HL-60 (cell line): ENCODE measurements around the gene MRPL49.

ENCODE experiments used
- DNase-seq, 2 experiments: peaks; one replicate each; pipeline ENCODE4 v3.0.0-alpha.2; 2010 to 2020; ENCODE audit warnings: low read depth in 1 of 2, low spot score in 1 of 2
- H3K27ac ChIP-seq: fragments of 250-450 bp; sonication (Bioruptor Pico); replicated peaks from 2 replicates; pipeline ENCODE4 v1.5.1; 2020; ENCODE audit warnings: mild to moderate bottlenecking, moderate library complexity
- H3K27me3 ChIP-seq: fragments of 250-450 bp; sonication (Bioruptor Pico); 2 replicates; pipeline ENCODE4 v1.5.1; 2021; ENCODE audit warnings: mild to moderate bottlenecking, moderate library complexity; ENCODE audit not compliant: insufficient read depth, poor library complexity, severe bottlenecking
- H3K4me3 ChIP-seq: replicated peaks from 2 replicates; pipeline ENCODE4 v1.5.1; 2011; ENCODE audit warnings: mild to moderate bottlenecking, control low read depth, low read length; ENCODE audit not compliant: insufficient read depth
- GABPA ChIP-seq: IDR thresholded peaks from 2 replicates; pipeline ENCODE4 v1.6.1; 2012; ENCODE audit warnings: low read depth
- POLR2AphosphoS5 ChIP-seq: IDR thresholded peaks from 2 replicates; pipeline ENCODE4 v1.6.1; 2012; ENCODE audit warnings: low read depth
- SPI1 ChIP-seq: IDR thresholded peaks from 2 replicates; pipeline ENCODE4 v1.6.1; 2012; ENCODE audit warnings: low read depth, mild to moderate bottlenecking, borderline replicate concordance
- TF ChIP-seq, protein P1 (sequence below): IDR thresholded peaks from one replicate; pipeline ENCODE4 v1.5.1; 2011; ENCODE audit warnings: low read length, control low read depth, inconsistent platforms; ENCODE audit not compliant: insufficient read depth
- TF ChIP-seq, protein P2 (sequence below): IDR thresholded peaks from 2 replicates; pipeline ENCODE4 v1.6.1; 2012; ENCODE audit warnings: low read depth; ENCODE audit not compliant: insufficient replicate concordance

Gene MRPL49

DNA sequence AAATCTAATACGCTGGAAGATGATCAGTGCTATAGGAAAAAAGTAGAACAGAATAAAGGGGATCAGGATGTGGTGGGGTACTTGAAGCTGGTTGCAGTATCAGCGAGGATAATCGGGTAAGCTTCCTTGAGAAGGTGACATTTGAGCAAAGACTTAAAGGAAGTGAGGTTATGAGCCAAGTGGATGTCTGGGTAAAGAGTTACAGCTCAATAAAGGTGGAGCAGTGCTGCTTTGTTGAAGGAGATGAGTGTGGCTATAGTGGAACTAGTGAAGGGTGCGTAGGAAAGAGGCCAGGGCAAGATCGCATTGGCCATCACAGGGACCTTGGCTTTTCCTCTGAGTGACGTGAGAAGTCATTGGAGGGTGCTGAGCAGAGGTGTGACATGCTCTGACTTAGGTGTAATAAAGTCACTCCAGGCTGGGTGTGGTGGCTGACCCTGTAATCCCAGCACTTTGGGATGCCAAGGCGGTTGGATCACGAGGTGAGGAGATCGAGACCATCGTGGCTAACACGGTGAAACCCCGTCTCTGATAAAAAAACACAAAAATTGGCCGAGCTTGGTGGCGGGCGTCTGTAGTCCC, 14.5 kb downstream of the MRPL49 start:
- TF ChIP-seq SPI1 (no peak), GABPA (no peak), POLR2AphosphoS5 (no peak)
- TF ChIP-seq, protein P1, sequence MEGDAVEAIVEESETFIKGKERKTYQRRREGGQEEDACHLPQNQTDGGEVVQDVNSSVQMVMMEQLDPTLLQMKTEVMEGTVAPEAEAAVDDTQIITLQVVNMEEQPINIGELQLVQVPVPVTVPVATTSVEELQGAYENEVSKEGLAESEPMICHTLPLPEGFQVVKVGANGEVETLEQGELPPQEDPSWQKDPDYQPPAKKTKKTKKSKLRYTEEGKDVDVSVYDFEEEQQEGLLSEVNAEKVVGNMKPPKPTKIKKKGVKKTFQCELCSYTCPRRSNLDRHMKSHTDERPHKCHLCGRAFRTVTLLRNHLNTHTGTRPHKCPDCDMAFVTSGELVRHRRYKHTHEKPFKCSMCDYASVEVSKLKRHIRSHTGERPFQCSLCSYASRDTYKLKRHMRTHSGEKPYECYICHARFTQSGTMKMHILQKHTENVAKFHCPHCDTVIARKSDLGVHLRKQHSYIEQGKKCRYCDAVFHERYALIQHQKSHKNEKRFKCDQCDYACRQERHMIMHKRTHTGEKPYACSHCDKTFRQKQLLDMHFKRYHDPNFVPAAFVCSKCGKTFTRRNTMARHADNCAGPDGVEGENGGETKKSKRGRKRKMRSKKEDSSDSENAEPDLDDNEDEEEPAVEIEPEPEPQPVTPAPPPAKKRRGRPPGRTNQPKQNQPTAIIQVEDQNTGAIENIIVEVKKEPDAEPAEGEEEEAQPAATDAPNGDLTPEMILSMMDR = no peak
- TF ChIP-seq, protein P2, sequence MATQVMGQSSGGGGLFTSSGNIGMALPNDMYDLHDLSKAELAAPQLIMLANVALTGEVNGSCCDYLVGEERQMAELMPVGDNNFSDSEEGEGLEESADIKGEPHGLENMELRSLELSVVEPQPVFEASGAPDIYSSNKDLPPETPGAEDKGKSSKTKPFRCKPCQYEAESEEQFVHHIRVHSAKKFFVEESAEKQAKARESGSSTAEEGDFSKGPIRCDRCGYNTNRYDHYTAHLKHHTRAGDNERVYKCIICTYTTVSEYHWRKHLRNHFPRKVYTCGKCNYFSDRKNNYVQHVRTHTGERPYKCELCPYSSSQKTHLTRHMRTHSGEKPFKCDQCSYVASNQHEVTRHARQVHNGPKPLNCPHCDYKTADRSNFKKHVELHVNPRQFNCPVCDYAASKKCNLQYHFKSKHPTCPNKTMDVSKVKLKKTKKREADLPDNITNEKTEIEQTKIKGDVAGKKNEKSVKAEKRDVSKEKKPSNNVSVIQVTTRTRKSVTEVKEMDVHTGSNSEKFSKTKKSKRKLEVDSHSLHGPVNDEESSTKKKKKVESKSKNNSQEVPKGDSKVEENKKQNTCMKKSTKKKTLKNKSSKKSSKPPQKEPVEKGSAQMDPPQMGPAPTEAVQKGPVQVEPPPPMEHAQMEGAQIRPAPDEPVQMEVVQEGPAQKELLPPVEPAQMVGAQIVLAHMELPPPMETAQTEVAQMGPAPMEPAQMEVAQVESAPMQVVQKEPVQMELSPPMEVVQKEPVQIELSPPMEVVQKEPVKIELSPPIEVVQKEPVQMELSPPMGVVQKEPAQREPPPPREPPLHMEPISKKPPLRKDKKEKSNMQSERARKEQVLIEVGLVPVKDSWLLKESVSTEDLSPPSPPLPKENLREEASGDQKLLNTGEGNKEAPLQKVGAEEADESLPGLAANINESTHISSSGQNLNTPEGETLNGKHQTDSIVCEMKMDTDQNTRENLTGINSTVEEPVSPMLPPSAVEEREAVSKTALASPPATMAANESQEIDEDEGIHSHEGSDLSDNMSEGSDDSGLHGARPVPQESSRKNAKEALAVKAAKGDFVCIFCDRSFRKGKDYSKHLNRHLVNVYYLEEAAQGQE = no peak
- no peak overlapping the region for H3K27ac ChIP-seq
- DNase-seq = no peak
- H3K4me3 ChIP-seq = no peak overlapping the region
- no peaks in the 10 kb centered on the region for H3K27me3 ChIP-seq

DNA sequence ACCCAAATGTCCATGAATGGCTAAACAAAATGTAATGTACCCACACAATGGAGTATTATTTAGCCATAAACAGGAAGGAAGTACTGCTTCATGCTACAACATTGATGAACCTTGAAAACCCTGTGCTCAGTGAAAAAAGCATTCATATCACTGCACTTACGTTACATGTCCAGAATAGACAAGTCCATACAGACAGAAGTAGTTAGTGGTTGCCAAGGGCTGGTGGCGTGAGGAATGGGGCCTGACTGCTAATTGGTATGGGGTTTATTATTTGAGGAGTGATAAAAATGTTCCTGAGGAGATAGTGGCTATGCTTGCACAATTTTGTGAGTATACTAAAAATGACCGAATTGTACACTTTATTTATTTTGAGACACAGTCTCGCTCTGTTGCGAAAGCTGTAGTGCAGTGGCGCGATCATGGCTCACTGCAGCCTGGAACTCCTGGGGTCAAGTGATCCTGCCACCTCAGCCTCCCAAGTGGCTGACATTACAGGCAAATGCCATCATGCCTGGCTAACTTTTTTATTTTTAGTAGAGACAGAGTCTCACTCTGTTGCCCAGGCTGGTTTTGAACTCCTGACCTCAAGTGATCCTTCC, 19.9 kb downstream of the MRPL49 start:
- no peak for TF ChIP-seq POLR2AphosphoS5
- TF ChIP-seq GABPA = no peak
- TF ChIP-seq, protein P2 = no peak
- no peak for TF ChIP-seq SPI1
- TF ChIP-seq, protein P1 = no peak
- Histone ChIP-seq H3K27me3 (no peaks in the 10 kb centered on the region), H3K27ac (no peak overlapping the region), H3K4me3 (no peak overlapping the region)
- no peak for DNase-seq

DNA sequence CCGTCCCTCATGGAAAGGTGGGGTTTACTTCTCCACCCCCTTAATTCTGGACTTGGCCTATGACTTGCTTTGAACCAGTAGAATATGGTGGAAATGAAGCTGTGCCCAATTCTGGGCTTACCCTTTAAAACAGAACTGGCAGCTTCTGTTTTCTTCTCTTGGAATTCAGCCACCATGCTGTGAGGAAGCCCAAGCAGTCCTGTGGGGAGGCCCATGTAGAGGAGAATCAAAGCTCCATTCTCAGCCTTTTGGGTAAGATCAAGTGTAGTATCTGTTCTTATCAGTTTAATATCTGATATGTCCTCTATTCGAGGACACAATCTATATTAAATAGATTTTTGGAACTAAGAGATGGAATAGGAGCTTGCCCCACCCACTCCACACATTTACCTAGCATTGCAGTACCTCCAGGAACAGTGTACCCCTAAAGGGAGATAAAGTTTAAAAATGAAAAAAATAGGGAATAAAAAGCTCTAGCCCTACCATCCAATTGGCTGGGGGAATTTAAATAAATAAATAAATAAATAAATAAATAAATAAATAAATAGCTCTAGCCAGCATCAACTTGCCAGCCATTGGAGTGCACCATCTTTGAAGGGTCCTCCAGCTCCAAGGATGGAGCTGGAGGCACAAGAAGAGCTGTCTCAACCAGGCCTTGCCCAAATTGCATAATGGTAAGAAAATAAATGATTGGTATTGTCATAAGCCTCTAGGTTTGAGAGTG, 25.4 kb downstream of the MRPL49 start:
- Histone ChIP-seq H3K27me3 (no peaks in the 10 kb centered on the region), H3K27ac (no peak overlapping the region), H3K4me3 (no peak overlapping the region)
- TF ChIP-seq SPI1 (no peak), POLR2AphosphoS5 (no peak), GABPA (no peak)
- TF ChIP-seq, protein P2 = no peak
- TF ChIP-seq, protein P1 = no peak
- DNase-seq = no peak
